MM.1S (cell line): ENCODE results near the gene PHTF2.

ENCODE experiments used
- CTCF ChIP-seq: fragments of 300-600 bp; sonication (generic); IDR thresholded peaks from 2 replicates; pipeline ENCODE4 v1.5.1; 2016; ENCODE audit warnings: antibody characterized with exemption, low read length, mixed read lengths
- EZH2 ChIP-seq: fragments of 300-600 bp; sonication (generic); optimal IDR thresholded peaks from 2 replicates; pipeline ENCODE3; 2017; ENCODE audit warnings: low read depth, mild to moderate bottlenecking, antibody characterized with exemption, low read length, mixed read lengths

DNA sequence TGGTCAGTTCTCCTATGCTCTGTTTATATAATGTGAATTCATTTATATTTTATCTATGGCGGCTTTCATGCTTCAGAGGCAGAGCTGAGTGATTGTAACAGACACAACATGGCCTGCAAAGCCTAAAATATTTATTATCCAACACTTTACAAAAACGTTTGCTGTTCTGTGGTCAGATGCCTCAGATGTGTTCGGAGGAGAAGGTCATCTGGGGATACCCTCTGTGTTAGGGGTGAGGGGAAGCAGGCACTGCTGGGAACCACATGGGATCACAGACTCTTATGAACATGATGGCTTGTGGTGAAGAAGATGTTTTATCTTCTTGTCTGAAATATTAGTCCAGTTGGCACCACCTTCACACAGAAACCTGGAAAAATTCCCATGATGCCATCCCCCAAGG lies 203.4 kb downstream of the PHTF2 start:
- TF ChIP-seq CTCF (no peak), EZH2 (no peak)
